Spinal cord (tissue), 10 donors: ENCODE measurements around the gene ADAMTS13. TPM values are rescaled to one million over a fixed set of nuclear protein-coding genes. Genes with fewer than 3 reads are reported as not detected.
"Not testable (repeated sequence)": the region's sequence is repeated elsewhere in the genome, so short reads cannot be mapped to it uniquely, and the experiment has no call there.

Source experiments
- DNase-seq, 6 donors: peaks; one replicate each; pipeline versions ENCODE4 v3.0.0 to v3.0.0-alpha.2; 2013 to 2015; ENCODE audit warnings: low spot score in 6 of 6, low read depth in 4 of 6
- H3K27ac ChIP-seq: one replicate; pipeline ENCODE4 v1.5.1; 2013; ENCODE audit warnings: low read depth, low read length, control low read depth
- H3K27me3 ChIP-seq: one replicate; pipeline ENCODE4 v1.6.1; 2013; ENCODE audit warnings: low read length; ENCODE audit not compliant: control insufficient read depth, insufficient read depth
- H3K36me3 ChIP-seq: one replicate; pipeline ENCODE4 v1.6.1; 2013; ENCODE audit warnings: low read length; ENCODE audit not compliant: control insufficient read depth, insufficient read depth
- H3K4me1 ChIP-seq: one replicate; pipeline ENCODE4 v1.6.1; 2013; ENCODE audit warnings: low read length; ENCODE audit not compliant: control insufficient read depth, insufficient read depth
- H3K4me3 ChIP-seq: one replicate; pipeline ENCODE4 v1.5.1; 2013; ENCODE audit warnings: low read depth, low read length, control low read depth
- H3K9me3 ChIP-seq: one replicate; pipeline ENCODE4 v1.6.1; 2013; ENCODE audit warnings: low read length; ENCODE audit not compliant: control insufficient read depth, insufficient read depth
- WGBS: methylation state at CpG from one replicate; pipeline ENCODE4 v1.1.5; 2013; ENCODE audit warnings: missing lambda C conversion rate; ENCODE audit not compliant: insufficient coverage; 5-methylcytosine and 5-hydroxymethylcytosine counted together
- long read RNA-seq, 4 donors: transcript quantifications; one replicate each; lab custom pipeline, GENCODE V29; 2026
- polyA plus RNA-seq, 2 donors: library from polyadenylated mRNA; unstranded; fragments of 120-200 nt; gene quantifications; one replicate each; pipeline ENCODE4 v1.2.1, GENCODE V29; 2013; ENCODE audit not compliant: insufficient read length in 2 of 2
- total RNA-seq, 2 donors: library from RNA; depleted of rRNA in 1 of 2; stranded (reverse); fragments of 120-200 nt in 1 of 2; fragments of >200 nt in 1 of 2; gene quantifications; one replicate each; pipeline versions ENCODE4 v1.2.3 to v1.2.4, GENCODE V29; 2013 to 2014
- donor health status: healthy.

The ADAMTS13 gene
- total RNA-seq, result 1 to 10 TPM; 2.4 to 6.1 TPM
- 10 to 100 TPM; 13.4 to 16.5 TPM for polyA plus RNA-seq
- long read RNA-seq, donor 1, result 0 reads
- long read RNA-seq, donor 2, result 0 reads
- long read RNA-seq, donor 3, result 0 reads
- long read RNA-seq, donor 4, result 0 reads

- peaks cover 20% of the 10 kb centered on the region for H3K4me1 ChIP-seq
- no peak for DNase-seq
- H3K9me3 ChIP-seq, result no peaks in the 10 kb centered on the region
- no peak within 1 kb of the TSS for H3K27ac ChIP-seq
- peaks cover 3% of the 10 kb centered on the region for H3K27me3 ChIP-seq
- H3K36me3 ChIP-seq, result peaks cover 26% of the 10 kb centered on the region
- WGBS, result 51% methylated on average over 23 of the region's 23 CpGs
- H3K4me3 ChIP-seq, result no peak within 1 kb of the TSS
Observed at GRCh38 chr9:133421615-133422542, at the start of gene ADAMTS13. TSS of gene ADAMTS13 (plus strand) at chr9:133422367. CDS start at chr9:133422444, 77 bp downstream.

- Histone ChIP-seq H3K4me1 (peaks cover 44% of the 10 kb centered on the region), H3K4me3 (peak overlapping the region; percentile 73), H3K36me3 (peaks cover 34% of the 10 kb centered on the region), H3K27ac (peak overlapping the region; percentile 57), H3K27me3 (no peaks in the 10 kb centered on the region), H3K9me3 (no peaks in the 10 kb centered on the region)
- no peak for DNase-seq
- 44% methylated on average over 3 of the region's 12 CpGs for WGBS
Observed at GRCh38 chr9:133374612-133375115, 47.5 kb upstream of the ADAMTS13 start.

GRCh38 chr9:133375116-133375723 lies 46.9 kb upstream of the ADAMTS13 start:
- peak in 2 of 6 donors; percentile 45 to 60 for DNase-seq
- no peaks in the 10 kb centered on the region for H3K27me3 ChIP-seq

GRCh38 chr9:133375724-133376654 lies 46.2 kb upstream of the ADAMTS13 start, which contains the start of the genes STKLD1 and SURF4:
TSS of gene STKLD1 (plus strand) at chr9:133376366. CDS start at chr9:133376474, 108 bp downstream.
TSS of gene SURF4 (minus strand) at chr9:133376060. CDS start at chr9:133375969, 91 bp downstream.
- no peaks in the 10 kb centered on the region for H3K9me3 ChIP-seq
- H3K27ac ChIP-seq, result peak within 1 kb of the TSS; percentile 67
- H3K4me1 ChIP-seq, result peaks cover 40% of the 10 kb centered on the region
- under 1% methylated on average over 120 of the region's 120 CpGs for WGBS
- H3K27me3 ChIP-seq, result no peaks in the 10 kb centered on the region
- H3K4me3 ChIP-seq, result peak within 1 kb of the TSS; percentile 73
- H3K36me3 ChIP-seq, result peaks cover 23% of the 10 kb centered on the region
- peak; percentile 82 to 98 (median 92) for DNase-seq

More at GRCh38 chr9:133375116-133375723, 46.9 kb upstream of the ADAMTS13 start:
- peaks cover 29% of the 10 kb centered on the region for H3K36me3 ChIP-seq
- H3K4me1 ChIP-seq, result peaks cover 44% of the 10 kb centered on the region
- peak overlapping the region; percentile 57 for H3K27ac ChIP-seq
- no peaks in the 10 kb centered on the region for H3K9me3 ChIP-seq
- under 1% methylated on average over 39 of the region's 39 CpGs for WGBS
- peak overlapping the region; percentile 73 for H3K4me3 ChIP-seq

GRCh38 chr9:133377280-133377679 lies 44.9 kb upstream of the ADAMTS13 start:
- not testable (repeated sequence) for H3K27ac ChIP-seq, H3K27me3 ChIP-seq, H3K9me3 ChIP-seq, DNase-seq, H3K4me3 ChIP-seq
- peaks cover 12% of the 10 kb centered on the region for H3K36me3 ChIP-seq
- WGBS, result over 99% methylated on average over 11 of the region's 14 CpGs
- peaks cover 28% of the 10 kb centered on the region for H3K4me1 ChIP-seq

GRCh38 chr9:133377721-133378216 lies 44.4 kb upstream of the ADAMTS13 start:
- 31% methylated on average over 3 of the region's 6 CpGs for WGBS
- no peak for DNase-seq
- Histone ChIP-seq H3K36me3 (peaks cover 9% of the 10 kb centered on the region), H3K4me3 (no peak overlapping the region), H3K9me3 (no peaks in the 10 kb centered on the region), H3K27ac (no peak overlapping the region), H3K4me1 (peaks cover 25% of the 10 kb centered on the region), H3K27me3 (no peaks in the 10 kb centered on the region)

- DNase-seq, result no peak
- Histone ChIP-seq H3K4me3 (no peak overlapping the region), H3K4me1 (peaks cover 20% of the 10 kb centered on the region), H3K36me3 (peaks cover 2% of the 10 kb centered on the region), H3K27me3 (no peaks in the 10 kb centered on the region), H3K9me3 (no peaks in the 10 kb centered on the region), H3K27ac (no peak overlapping the region)
- 89% methylated on average over 1 of the region's 1 CpG for WGBS
Observed at GRCh38 chr9:133378408-133378962, 43.7 kb upstream of the ADAMTS13 start.

GRCh38 chr9:133379153-133380086 lies 42.7 kb upstream of the ADAMTS13 start:
- Histone ChIP-seq H3K4me1 (peaks cover 13% of the 10 kb centered on the region), H3K27me3 (no peaks in the 10 kb centered on the region), H3K4me3 (no peak overlapping the region), H3K9me3 (no peaks in the 10 kb centered on the region), H3K36me3 (no peaks in the 10 kb centered on the region), H3K27ac (no peak overlapping the region)
- no peak for DNase-seq
- WGBS, result 83% methylated on average over 9 of the region's 14 CpGs
